HUDEP-2 (cell line): ENCODE results near the gene PSAPL1.

ENCODE experiments used
- DNase-seq, 76 experiments: peaks; one replicate each; lab custom pipeline; 2025; ENCODE audit not compliant: unreplicated experiment in 76 of 76; lab: John Stamatoyannopoulos, UW

PSAPL1 gene

DNA sequence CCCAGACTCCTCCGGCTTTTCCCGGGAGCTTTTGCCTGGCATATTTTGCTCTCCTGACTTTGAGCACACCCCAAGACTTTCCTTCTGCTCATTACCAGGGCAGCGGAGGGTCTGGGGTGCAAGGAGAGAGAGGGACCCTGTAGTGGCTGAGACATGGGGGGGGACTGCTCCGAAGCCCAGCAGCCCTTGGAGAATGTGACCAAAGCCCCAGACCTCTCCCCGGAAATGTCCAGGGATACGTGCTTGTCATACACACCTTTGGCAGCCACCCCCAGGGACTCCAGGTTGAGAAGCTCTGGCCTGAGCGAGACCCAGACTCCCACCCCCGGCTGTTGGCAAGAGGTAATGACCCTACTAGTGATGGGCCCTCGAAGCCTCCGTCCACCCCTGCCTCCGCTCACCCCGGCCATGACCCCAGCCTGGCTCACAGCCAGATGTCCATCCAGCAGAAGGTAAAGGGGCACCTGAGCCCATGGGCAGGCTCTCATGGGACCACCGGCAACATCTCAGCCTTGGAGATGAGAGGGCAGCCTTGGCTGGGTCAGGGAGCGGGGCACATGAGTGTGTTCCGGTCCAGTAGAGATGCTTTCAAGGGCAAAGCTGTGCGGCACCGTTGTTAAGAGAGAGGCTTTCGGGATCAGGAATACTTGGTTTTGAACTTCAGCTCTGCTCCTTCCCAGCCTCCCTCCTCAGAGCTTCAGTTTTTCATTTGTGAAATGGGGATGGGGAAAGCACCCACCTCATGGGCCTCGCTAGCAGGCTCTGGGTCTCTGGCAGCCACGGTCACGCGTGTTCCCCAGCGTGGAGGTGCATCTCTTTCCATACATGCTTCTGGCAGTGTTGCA, 2.0 kb downstream of the PSAPL1 start:
- DNase-seq = no peak

DNA sequence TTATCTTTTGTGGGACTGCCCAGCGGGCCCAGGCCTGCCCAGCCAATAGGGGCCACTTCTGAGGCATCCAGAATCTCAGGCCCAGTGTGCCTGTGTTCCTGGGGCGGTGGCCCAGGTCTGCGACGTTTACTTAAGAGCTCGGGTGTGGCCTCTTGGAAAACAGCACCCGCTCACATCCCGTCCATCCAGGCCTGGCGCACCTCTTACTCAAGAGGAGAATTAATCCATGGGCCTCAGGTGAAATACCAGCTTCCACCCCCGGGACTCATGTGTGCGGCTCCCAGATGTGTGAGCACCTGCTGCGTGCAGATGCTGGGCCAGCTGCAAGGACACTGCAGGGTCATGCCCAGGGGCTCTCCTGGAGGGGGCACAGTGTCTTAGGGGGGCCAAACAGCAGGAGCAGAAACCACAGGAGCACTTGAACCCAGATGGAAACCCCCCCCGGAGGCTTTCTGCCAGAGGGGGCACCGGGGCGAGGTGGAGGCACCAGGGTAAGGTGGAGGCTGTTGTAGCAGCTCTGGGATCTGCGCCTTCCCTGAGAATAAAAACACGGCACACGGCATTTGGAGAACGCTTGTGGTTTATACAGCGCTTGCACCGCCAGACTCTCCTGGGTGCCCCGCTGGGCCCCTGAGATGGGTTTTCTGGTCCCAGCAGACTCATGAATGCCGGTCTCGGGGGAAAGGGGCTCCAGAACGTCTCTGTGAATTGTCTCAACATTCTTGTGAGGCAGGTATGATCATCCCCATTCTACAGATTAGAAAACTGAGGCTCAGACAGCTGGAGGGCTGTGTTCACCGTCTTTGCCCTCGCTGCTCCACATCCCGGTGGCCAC, 2.8 kb downstream of the PSAPL1 start:
- no peak for DNase-seq

DNA sequence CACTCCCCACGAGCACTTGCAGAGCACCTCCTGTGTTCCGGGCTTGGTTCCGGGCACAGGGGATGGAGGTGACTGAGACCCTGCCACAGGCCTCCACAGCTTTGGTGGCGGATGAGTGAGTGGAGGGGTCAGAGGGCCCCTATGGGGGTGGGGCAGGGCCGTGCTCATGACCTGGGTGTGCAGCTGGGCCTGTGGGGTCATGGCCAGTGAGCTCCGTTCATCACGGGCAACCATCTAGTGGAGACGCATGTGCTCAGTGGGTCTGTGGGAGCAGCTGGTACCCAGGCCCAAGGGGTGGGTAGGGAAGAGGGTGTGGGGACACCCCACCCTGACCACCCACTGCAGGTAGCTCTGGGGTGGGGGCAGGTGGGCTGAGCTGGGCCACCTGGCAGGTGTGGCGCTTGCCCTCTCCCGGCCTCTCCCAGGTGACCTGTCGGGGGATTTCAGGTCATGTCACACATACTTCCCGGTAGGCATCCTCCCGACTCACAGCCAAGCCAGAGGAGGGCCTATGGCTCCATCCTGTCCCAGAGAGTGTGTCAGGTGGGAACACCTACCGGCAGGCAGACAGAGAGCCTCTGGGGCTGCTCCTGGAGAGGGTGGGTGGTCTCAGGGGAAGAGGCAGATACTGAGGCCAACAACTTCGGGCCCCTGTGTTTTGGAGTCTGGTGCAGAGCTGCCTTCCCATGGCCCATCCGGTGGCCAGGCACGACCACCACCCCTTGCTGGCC, 3.6 kb downstream of the PSAPL1 start:
- DNase-seq = no peak

DNA sequence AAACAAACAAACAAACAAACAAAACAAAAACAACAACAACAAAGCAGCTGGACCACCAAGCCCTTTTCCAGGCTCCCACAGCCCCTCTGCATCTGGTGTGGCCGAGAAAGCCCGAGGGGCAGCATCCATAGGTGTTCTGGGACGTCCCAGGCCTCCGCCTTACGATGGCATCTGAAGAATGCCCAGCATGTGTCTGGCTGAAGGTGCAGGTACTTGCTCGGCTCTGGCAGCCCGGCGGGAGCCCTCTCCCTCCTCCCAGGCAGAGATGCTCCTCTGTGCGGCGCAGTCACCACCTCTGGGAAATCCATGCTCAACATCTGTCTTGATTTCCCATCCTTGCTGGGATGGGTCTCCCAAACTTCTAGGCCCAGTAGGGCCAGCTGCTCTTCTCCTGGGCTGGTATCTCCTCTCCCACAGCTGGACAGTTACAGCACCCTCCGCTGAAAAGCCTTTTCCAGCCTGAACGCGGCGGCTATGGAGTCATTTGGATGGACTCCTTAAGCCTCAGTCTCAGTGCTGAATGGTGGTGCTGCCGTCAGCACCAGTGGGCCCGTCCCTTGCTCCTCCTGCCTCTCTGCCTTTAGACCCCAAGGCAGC, 4.3 kb downstream of the PSAPL1 start:
- no peak for DNase-seq

DNA sequence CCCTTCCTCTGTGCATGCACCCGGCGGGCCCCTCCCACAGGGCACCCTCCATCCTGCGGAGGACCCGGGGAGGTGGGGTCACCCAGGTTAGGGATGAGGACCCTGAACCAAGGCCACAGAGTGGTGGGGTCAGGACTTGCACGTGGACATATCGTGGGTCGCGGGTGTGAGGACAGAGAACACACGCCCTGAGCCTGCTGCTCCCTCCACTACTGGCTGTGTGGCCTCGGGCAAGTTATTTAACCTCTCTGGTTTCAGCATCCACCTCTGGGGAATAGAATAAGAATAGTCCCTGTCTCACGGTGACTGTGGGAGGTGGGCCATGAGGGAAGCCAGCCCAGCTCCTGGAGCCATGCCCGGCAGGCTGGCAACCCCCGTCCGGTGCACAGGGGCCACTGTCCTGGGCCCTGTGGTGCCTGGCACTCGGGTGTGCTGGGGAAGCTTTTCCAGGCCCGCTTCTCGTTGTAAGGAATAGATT, 5.1 kb downstream of the PSAPL1 start:
- DNase-seq = no peak

DNA sequence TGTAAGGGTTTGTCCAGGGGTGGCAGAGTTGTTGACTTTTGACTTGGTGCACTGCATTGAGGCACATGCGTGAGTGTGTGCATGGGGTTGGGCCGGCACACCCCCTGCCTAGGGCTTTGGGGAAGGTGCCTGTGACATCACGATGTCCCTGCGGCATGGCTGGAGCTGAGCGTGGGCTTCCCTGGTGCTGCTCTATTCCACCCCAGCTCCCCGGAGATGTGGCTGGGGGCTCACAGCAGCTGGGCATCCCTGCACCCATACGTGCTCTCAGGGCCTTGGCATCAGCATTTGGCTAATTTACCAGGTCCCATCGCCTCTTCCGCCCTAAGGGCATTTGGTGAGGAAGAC, 5.7 kb downstream of the PSAPL1 start:
- no peak for DNase-seq

DNA sequence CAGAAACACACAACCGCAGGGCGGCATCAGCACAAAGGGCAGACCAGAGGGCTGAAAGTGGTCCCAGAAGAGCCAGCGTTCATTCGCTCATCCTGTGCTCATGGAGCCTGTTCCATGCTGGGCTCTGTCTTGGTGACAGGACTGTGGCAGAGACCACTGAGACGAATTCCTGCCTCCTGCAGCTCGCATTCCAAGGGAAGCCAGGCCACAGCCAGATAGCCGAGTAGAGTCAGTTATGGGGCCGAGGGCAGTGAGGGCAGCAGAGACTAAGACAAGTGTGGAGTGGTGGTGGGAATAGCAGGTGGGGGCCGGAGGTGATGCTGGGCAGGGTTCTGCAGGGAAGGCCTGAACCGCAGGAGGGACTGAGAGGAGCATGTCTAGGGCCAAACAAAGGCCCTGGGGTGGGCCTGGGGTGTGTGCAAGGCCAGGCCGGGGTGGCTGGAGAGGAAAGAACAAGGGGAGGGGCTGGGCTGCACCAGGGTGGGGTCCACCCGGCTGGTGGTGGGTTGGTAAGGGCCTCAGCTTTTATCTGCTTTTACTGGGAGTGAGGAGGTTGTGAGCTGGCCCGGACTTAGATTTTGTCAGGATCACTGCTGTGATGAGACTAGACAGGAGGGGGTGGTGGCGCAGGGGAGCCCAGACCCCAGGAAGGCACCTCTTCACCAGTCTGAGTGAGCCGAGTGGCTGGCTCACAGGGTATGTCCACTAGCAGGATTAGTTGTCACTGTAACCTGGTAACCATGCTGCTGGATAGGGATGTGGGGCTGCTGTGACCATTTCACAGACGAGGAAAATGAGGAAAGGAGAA, 6.3 kb downstream of the PSAPL1 start:
- no peak for DNase-seq

DNA sequence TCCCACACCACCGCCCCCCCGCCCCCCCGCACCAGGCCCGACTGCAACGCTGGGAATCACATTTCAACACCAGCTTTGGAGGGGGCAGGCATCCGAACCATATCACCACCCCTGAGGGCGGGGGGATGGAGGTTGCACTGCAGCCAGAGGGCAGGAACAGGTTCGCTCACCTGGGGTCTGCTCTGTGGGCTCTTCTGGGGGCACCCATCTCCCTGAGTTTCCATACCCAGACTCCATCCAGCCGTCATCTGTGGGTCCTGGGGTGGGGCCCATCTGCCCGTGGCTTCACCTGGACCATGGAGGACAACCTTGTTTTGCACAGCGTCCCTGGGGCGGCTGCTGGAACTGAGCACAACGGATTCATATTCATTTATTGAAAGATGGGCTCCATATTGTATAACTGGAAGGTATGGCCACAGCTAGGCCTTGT, 6.9 kb downstream of the PSAPL1 start:
- DNase-seq = no peak

DNA sequence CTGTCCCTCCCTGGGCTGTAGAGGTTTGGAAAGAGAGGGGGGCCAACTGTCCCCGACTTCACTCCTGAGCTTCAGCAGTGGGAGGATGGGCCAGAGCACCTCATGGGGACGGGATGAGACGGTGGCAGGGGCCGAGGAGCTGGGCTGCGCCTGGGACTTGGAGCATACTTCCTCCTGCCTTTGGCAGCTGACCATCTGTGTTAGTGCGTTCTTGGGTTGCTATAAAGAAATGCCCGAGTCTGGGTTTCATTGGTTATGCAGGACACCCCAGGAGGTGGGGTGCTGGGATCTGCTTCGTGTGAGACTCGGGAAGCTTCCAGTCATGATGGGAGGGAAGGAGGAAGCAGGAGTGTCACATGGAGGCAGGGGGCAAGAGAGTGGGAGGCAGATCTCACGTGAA, 7.4 kb downstream of the PSAPL1 start:
- DNase-seq = no peak

DNA sequence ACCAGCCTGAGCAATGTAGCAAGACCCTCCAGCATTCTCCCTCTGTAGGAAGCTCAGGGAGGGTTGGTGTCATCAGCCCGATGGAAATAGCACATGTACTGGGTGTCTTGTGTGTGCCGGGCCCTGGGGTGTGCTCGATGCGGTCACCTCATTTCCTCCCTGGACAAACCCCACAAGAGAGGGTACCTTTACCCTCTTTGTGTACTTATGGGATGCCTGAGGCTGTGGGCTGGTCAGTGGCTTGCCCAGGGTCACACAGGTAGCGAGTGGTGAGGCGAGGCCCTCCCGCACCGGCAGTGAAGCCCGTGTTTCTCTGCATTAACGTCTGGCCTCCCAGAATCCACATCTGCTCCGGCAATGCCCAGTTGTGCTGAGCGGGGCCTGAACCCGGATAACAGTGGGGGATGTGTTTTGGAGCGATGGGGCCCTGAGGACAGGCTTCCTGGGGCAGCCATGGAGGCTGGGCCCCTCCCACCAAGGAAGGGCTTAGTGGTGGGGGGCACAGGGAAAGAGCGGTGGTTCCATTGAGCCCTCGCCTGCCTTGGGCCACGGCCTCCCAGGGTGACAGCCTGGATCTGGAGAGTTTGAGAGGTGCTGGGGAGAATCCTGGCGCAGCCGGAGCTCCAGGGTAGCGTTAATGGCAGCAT, 8.1 kb downstream of the PSAPL1 start:
- DNase-seq = no peak

DNA sequence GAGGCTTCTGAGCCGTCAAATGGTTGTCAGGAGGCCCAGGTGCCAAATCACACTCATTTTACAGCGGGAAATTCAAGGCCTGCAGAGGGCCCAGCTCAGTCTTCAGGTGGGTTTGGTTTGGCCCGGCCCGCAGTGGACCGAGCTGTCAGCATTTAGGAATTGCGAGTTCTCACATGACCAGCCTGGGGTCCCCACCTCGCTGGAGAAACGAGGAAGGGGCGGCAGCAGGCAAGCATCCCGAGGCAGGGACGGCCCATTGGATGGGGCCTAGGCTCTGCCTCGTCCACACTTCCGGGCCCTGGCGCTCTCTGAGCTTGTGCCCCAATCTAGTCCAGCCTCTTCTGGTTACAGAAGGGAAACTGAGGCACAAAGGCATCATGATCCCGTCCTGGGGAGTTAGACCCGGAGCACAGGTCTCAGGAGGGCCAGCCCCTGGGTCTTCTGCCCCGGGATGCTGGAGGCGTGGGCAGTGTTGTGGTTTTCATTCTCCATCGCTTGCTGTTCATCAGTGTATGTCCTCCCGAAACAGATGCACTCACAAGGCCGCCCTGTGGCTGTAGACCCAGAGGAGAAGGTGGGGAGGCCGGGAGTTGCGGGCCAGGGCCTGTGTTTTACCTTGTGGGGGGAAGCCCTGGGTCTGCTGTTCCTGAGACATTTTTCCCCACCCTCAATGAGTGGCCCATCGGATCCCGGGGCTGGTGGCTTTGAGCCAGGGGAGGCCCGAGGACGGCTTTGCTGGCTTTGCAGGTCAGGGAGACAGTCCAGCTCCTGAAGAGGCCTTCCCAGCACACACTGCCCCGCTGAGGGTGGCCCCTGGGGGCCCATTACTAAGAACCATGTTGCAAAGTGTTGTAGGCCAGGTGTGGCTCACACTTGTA, 8.9 kb downstream of the PSAPL1 start:
- DNase-seq = no peak

DNA sequence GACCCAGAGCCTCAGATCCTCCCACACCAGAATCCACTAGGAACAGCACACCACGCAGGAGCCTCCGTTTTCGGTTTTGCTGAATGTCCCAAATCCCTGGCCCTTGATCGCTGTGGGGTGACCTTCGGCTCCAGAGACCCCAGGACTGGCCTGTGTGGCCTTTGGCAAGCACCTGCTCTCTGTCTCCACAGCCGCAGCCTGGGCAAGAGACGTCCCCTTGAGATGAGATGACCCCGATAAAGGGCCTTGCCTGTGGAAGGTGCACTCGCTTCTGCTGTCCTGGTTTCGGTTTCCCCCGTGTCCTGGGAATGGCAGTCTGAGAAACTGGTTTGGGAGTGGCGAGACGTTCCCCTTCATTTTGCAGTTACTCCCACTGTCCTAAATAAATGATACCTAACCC, 9.6 kb downstream of the PSAPL1 start:
- no peak for DNase-seq

DNA sequence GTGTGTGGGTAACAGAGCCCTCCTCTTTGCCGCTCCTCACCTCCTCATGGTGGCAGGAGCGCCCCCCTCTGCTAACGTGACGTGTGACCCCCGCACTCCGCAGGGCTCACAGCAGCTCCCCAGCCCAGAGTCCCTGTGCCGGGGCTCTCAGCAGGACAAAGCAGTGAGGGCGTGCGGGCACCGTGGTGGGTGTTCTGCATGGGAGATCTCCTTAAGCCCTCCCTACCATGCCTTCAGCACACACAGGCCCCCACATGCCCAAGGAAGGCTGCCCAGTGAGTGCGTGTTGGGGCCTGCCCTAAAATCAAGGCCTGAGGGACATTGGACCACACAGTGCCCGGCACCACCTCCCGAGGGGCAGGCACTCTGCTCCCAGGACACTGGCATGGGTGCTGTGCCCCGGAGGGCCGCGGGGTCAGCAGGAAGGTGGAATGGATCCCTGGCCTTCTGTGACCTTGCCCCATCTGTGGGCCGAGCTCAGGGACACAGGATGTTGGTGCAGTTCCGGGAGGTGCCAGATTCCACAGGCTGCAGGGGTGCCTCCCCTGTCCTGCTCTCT, 10.1 kb downstream of the PSAPL1 start:
- DNase-seq = no peak

DNA sequence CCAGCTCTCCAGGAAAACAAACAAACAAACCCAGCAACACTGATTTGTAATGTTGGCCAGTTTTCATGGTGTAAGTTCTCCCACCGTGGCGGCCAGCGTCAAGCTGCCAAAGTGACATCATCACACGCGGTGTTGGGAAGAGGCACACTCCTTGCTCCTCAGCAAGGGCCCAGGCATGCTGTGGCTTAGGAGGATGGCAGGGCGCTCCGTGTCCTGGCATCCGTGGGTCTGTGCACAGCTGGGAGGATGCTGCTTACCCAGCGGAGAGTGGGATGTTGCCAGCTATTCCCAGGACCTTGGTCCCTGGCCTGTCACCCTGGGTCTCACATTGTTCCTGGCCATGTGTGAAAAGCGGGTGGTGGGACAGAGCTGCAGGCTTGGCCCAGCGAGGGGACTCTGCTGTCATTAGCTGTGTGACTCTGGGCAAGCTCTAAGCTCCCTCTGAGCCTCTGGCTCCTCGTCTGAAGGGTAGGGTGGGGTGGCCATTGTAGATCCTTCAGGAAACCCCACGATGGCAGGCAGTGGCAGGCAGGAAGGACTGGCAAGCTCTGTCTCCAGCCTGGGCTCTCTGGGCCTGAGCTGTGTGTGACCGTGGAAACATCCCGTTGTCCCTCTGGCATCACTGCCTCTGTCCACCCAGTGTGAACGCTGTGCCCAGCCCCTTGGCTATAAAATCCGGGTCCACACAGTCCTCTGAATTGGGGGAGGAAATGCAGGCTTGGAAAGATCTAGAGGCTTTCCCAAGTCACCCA, 10.8 kb downstream of the PSAPL1 start:
- DNase-seq = no peak

DNA sequence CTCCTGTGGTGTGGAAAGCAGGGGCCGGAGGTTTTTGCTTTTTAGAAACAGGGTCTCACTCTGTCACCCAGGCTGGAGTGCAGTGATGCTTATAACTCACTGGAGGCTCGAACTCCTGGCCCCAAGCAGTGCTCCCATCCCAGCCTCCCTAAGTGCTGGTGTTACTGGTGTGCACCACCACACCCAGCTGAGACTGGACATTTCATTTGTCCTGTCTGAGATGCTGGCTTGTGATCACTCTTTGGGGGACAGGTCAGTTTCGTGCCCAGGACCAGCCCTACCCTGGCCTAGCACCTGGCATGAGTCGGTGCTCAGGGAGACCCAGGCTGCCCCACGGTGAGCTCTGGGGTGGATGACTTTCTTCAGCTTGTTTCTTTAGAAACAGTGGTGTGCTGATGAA, 11.3 kb downstream of the PSAPL1 start:
- DNase-seq = no peak

DNA sequence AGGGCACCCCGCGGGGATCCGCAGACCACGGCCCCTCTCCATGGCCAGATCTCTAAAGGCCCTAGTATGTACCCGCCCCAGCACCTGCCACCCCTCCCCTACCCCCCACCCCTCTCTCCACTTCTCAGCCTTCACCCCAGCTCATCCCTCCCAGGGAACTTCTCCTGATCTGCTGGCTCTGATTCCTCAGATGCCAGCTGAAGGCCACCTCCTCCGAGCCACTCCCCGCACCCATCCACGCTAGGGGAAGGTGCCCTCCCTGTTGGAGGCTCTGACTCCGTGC, 11.9 kb downstream of the PSAPL1 start:
- DNase-seq = no peak

DNA sequence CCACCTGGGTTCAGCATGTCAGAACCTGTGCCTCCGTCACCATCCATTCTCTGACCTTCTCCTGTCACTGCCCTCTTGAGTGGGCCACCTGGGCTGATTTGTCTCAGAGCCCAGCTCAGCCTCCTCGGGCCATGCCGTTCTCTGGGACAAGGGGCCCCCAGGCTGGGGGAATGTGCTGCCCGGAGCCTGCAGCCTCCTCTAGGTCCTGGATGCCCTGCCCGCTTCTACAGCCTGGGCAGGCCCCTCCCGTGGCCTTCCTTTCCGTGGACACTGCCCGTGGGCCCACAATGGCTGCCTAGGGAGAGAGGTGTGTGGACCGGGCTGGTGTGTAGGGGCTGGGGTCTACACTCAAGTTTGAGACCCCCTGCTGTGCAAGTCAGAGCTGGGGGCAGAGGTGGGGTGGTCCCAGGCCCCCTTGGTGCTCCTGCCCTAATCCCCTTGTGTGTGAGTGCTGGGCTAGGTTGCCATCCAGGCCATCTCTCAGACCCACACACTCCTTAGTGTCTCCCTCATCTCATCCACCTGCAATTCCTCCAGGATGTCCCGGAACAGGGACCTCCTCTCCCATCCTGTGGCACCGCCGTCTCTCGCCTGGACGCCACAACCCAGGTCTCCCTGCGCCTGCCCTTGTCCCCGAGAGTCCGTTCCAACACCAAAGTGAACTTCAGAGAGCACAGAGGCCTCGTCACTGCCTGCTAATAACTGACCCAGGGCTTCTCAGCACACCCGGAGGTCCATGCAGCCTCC, 12.4 kb downstream of the PSAPL1 start:
- no peak for DNase-seq
